HepG2 (cell line): ENCODE measurements around the gene GATAD2B. TPM values are rescaled to one million over a fixed set of nuclear protein-coding genes. Genes with fewer than 3 reads are reported as not detected.

Experiments
- ATAC-seq: fragments of 200-7000 bp; cut with Tn5 transposase; 3 replicates; pipeline ENCODE4 v1.9.1; 2020; ENCODE audit warnings: mild to moderate bottlenecking, moderate library complexity
- BruUV-seq: library from RNA; stranded (reverse); fragments of 400-500 nt; replicated peaks from 2 replicates; lab custom pipeline; 2021; lab: Mats Ljungman, UMichigan
- CTCF ChIA-PET: fragments of 300-600 bp; formaldehyde crosslinking; extraction: SDS; loops from one replicate; lab custom pipeline; 2021; ENCODE audit warnings: low total read pairs, inconsistent platforms, low intra/inter-chr PET ratio; lab: Yijun Ruan, JAX
- POLR2A ChIA-PET: fragments of 350-600 bp; sonication (Branson Sonifier 250); formaldehyde crosslinking; loops from one replicate; lab custom pipeline; 2020; ENCODE audit warnings: antibody characterized with exemption, inconsistent platforms; lab: Yijun Ruan, JAX
- DNase-seq: peaks from one replicate; pipeline ENCODE4 v3.0.0-alpha.2; 2015; ENCODE audit warnings: low spot score
- FAIRE-seq: peaks from 3 replicates; lab custom pipeline; 2011; peaks lifted over from hg19 to GRCh38; lab: Jason Lieb, UNC
- H2AFZ ChIP-seq: one replicate; pipeline ENCODE4 v1.6.1; 2011; ENCODE audit warnings: low read length, inconsistent platforms
- H3K27ac ChIP-seq: fragments of 300-600 bp; 3 replicates; pipeline ENCODE4 v1.8.0; 2011; ENCODE audit warnings: mixed run types, mild to moderate bottlenecking, mixed read lengths, low read length, inconsistent platforms; ENCODE audit not compliant: insufficient read depth; ENCODE audit errors: extremely low read length
- H3K27me3 ChIP-seq, 2 experiments: fragments of 200-600 bp in 1 of 2; 2 replicates in 1 of 2; 3 replicates in 1 of 2; pipeline versions ENCODE4 v1.6.0 to v1.8.0; 2011; ENCODE audit warnings: low read length in 2 of 2, mild to moderate bottlenecking in 2 of 2, moderate library complexity in 2 of 2, inconsistent platforms in 1 of 2; ENCODE audit not compliant: insufficient read depth in 2 of 2, control insufficient read depth in 1 of 2
- H3K36me3 ChIP-seq, 2 experiments: fragments of 200-600 bp in 1 of 2; replicated peaks in 1 of 2; 2 replicates in 1 of 2; 3 replicates in 1 of 2; pipeline versions ENCODE4 v1.5.1 to v1.8.0; 2011; ENCODE audit warnings: low read length in 2 of 2, inconsistent platforms in 1 of 2; ENCODE audit not compliant: insufficient read depth in 2 of 2, control insufficient read depth in 1 of 2
- H3K4me1 ChIP-seq: 2 replicates; pipeline ENCODE4 v1.5.1; 2012; ENCODE audit warnings: low read length, inconsistent platforms; ENCODE audit not compliant: insufficient read depth
- H3K4me2 ChIP-seq: 2 replicates; pipeline ENCODE4 v1.6.0; 2011; ENCODE audit warnings: low read depth, low read length, inconsistent platforms
- H3K4me3 ChIP-seq, 3 experiments: fragments of 200-600 bp in 1 of 3; sonication (generic), shearing (Covaris generic) in 1 of 3; replicated peaks in 1 of 3; 2 replicates each; pipeline ENCODE4 v1.5.1; 2011 to 2016; ENCODE audit warnings: low read length in 3 of 3, inconsistent platforms in 2 of 3, low read depth in 2 of 3, mild to moderate bottlenecking in 2 of 3, control low read depth in 1 of 3, mixed read lengths in 1 of 3; ENCODE audit not compliant: insufficient read depth in 1 of 3
- H3K79me2 ChIP-seq: one replicate; pipeline ENCODE4 v1.6.1; 2011; ENCODE audit warnings: low read length, inconsistent platforms; ENCODE audit not compliant: insufficient read depth
- H3K9ac ChIP-seq: 2 replicates; pipeline ENCODE4 v1.6.0; 2011; ENCODE audit warnings: mild to moderate bottlenecking, low read depth, low read length, inconsistent platforms; ENCODE audit not compliant: insufficient read depth
- H3K9me3 ChIP-seq: 2 replicates; pipeline ENCODE4 v1.5.1; 2012; ENCODE audit warnings: mild to moderate bottlenecking, low read length
- H4K20me1 ChIP-seq: 2 replicates; pipeline ENCODE4 v1.6.0; 2011; ENCODE audit warnings: inconsistent platforms, mild to moderate bottlenecking, low read length, moderate library complexity; ENCODE audit not compliant: insufficient read depth
- ADNP ChIP-seq: sonication (generic); formaldehyde crosslinking; IDR thresholded peaks from 2 replicates; pipeline ENCODE4 v1.4.0; 2020; ENCODE audit warnings: missing genetic modification reagents
- CENPT ChIP-seq: sonication (generic); formaldehyde crosslinking; IDR thresholded peaks from 2 replicates; pipeline ENCODE4 v1.8.0; 2022; ENCODE audit warnings: low read depth, mild to moderate bottlenecking, moderate library complexity, missing genetic modification reagents
- GTF2F1 ChIP-seq: fragments of 150-350 bp; IDR thresholded peaks from 2 replicates; pipeline ENCODE4 v1.6.1; 2014; ENCODE audit warnings: low read length
- MAZ ChIP-seq, 2 experiments: sonication (generic) in 1 of 2; formaldehyde crosslinking in 1 of 2; IDR thresholded peaks; 2 replicates each; pipeline versions ENCODE4 v1.5.0 to v1.6.1; 2012 to 2020; ENCODE audit warnings: low read depth in 2 of 2, mild to moderate bottlenecking in 2 of 2, borderline replicate concordance in 1 of 2, improper control_type of control experiment in 1 of 2, low read length in 1 of 2, missing genetic modification reagents in 1 of 2, moderate library complexity in 1 of 2
- SALL1 ChIP-seq: sonication (generic); formaldehyde crosslinking; IDR thresholded peaks from 2 replicates; pipeline ENCODE4 v1.8.0; 2022; ENCODE audit warnings: mild to moderate bottlenecking, missing genetic modification reagents
- ZNF24 ChIP-seq: fragments of 450-650 bp; IDR thresholded peaks from 2 replicates; pipeline ENCODE4 v1.6.1; 2017; ENCODE audit warnings: antibody characterized with exemption, mild to moderate bottlenecking
- ZNF451 ChIP-seq: sonication (generic); formaldehyde crosslinking; IDR thresholded peaks from 2 replicates; pipeline ENCODE4 v1.5.0; 2020; ENCODE audit warnings: mild to moderate bottlenecking, missing genetic modification reagents
- ZNF501 ChIP-seq: sonication (generic); formaldehyde crosslinking; IDR thresholded peaks from 2 replicates; pipeline ENCODE4 v1.5.1; 2020; ENCODE audit warnings: mild to moderate bottlenecking, moderate library complexity, missing genetic modification reagents
- ZNF605 ChIP-seq: sonication (generic); formaldehyde crosslinking; IDR thresholded peaks from 2 replicates; pipeline ENCODE4 v1.8.0; 2022; ENCODE audit warnings: mild to moderate bottlenecking, missing genetic modification reagents
- WGBS: methylation state at CpG from one replicate; pipeline ENCODE4 v1.1.6; 2017; ENCODE audit warnings: low lambda C conversion rate; 5-methylcytosine and 5-hydroxymethylcytosine counted together
- in situ Hi-C: cut with HindIII; loops from 2 replicates; pipeline ENCODE4 v1.10.0; 2017; ENCODE audit warnings: low pct_unique_long_range_greater_than_20kb; ENCODE audit not compliant: extremely low pct_ligation_motif_present
- intact Hi-C: fragments of 100-400 bp; cut with micrococcal nuclease; formaldehyde crosslinking; loops from one replicate; pipeline ENCODE4 v1.10.0; 2022; ENCODE audit not compliant: unreplicated experiment
- polyA plus RNA-seq, 8 experiments: library from polyadenylated mRNA; depleted of rRNA in 3 of 8; stranded (reverse) in 7 of 8; unstranded in 1 of 8; fragments of >200 nt; fragmentation: Illumina TruSeq in 4 of 8; extraction: Trizol in 4 of 8; gene quantifications; 2 replicates each; pipeline versions ENCODE4 v1.2.1 to v1.2.3, GENCODE V29; 2011 to 2016; ENCODE audit warnings: low read depth in 4 of 8, missing spikeins in 1 of 8, mixed read lengths in 1 of 8; ENCODE audit not compliant: insufficient read depth in 1 of 8
- total RNA-seq, 5 experiments: library from RNA; depleted of rRNA; stranded (reverse); fragments of >200 nt; fragmentation: Illumina TruSeq; extraction: Trizol; gene quantifications; 2 replicates each; pipeline ENCODE4 v1.2.3, GENCODE V29; 2016; ENCODE audit warnings: low read depth in 1 of 5
- TF ChIP-seq, protein P1 (sequence below): sonication (generic); formaldehyde crosslinking; conservative IDR thresholded peaks from 2 replicates; pipeline ENCODE4 v1.5.0; 2020; ENCODE audit warnings: missing genetic modification reagents
- TF ChIP-seq, protein P2 (sequence below): sonication (generic); formaldehyde crosslinking; IDR thresholded peaks from 2 replicates; pipeline ENCODE4 v1.4.0; 2020; ENCODE audit warnings: missing genetic modification reagents

Gene GATAD2B
- total and polyA plus RNA-seq, 2 of the 13 experiments (the other 11 are each of a cell fraction or from before 2014, with no cell fraction given) = 3.2 to 5.2 TPM

DNA sequence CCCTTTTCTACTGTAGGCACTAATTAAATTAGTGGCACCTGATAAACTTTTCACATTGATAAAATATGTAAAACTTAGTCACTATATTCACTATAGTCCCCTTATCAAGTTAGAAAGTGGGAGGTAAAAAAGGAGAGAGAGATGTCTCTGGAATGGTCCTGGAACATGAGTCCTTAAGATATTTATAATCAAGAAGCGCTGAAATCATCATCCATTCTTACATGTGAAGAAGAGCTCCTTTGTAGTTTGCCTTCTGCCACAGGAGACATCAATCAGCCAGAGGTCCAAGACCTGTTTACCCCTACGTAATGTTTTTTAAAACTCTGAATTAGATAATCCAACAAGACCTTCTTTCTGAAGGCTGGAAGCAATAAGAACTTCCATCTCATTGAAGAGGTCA, 65.3 kb downstream of the GATAD2B start:
- ChIA-PET CTCF (no interaction called here), POLR2A (no interaction called here)
- no TSS peak for BruUV-seq
- Histone ChIP-seq H3K4me3 (no peak overlapping the region), H3K9me3 (no peaks in the 10 kb centered on the region), H3K79me2 (peaks cover 10% of the 10 kb centered on the region), H3K9ac (no peak overlapping the region), H3K27me3 (no peaks in the 10 kb centered on the region), H3K4me1 (peaks cover 12% of the 10 kb centered on the region), H3K36me3 (peaks cover 0 to 3% of the 10 kb centered on the region in 2 experiments; a peak in 1 of 5 replicates), H3K27ac (no peak overlapping the region), H2AFZ (no peak overlapping the region), H4K20me1 (peaks cover 5% of the 10 kb centered on the region), H3K4me2 (no peak overlapping the region)
- TF ChIP-seq MAZ (IDR thresholded peaks at IDR 0.05; ENCODE audit: borderline replicate concordance, low read depth, low read length) = no peak
- no peak for TF ChIP-seq MAZ (CRISPR knock-in tag; IDR thresholded peaks at IDR 0.05; ENCODE audit: low read depth)
- TF ChIP-seq ADNP (CRISPR knock-in tag) = no peak
- no peak for TF ChIP-seq GTF2F1
- TF ChIP-seq ZNF451 (CRISPR knock-in tag) = no peak
- no peak for TF ChIP-seq ZNF605 (CRISPR knock-in tag)
- no peak for TF ChIP-seq ZNF501 (CRISPR knock-in tag)
- TF ChIP-seq, protein P1, sequence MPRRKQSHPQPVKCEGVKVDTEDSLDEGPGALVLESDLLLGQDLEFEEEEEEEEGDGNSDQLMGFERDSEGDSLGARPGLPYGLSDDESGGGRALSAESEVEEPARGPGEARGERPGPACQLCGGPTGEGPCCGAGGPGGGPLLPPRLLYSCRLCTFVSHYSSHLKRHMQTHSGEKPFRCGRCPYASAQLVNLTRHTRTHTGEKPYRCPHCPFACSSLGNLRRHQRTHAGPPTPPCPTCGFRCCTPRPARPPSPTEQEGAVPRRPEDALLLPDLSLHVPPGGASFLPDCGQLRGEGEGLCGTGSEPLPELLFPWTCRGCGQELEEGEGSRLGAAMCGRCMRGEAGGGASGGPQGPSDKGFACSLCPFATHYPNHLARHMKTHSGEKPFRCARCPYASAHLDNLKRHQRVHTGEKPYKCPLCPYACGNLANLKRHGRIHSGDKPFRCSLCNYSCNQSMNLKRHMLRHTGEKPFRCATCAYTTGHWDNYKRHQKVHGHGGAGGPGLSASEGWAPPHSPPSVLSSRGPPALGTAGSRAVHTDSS (CRISPR knock-in tag) = no peak
- FAIRE-seq (no peak), ATAC-seq (no peak), DNase-seq (no peak)
- intact Hi-C loops = no loop called here
- in situ Hi-C loops = no loop called here
- WGBS = 98% methylated on average over 2 of the region's 2 CpGs

DNA sequence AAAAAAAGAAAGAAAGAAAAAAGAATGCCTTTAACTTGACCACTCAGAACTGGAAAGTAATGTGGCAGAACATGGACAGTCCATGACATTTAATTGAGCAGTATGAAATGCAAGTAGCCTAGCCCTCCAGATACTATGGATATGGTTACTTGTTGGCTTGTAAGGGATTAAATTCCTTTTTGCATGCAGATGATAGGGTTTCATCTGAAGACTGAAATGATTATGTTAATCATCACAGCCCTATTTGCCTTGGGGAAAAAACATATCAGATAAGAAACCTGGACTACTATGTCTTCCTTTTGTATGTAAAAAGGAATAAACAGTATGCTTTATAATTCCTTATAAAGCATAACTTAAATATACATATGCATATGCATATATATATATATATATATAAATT, 66.0 kb downstream of the GATAD2B start:
- BruUV-seq = no TSS peak
- Histone ChIP-seq H3K4me3 (no peak overlapping the region), H3K9me3 (no peaks in the 10 kb centered on the region), H3K9ac (no peak overlapping the region), H3K27ac (no peak overlapping the region), H3K4me2 (no peak overlapping the region), H3K36me3 (peaks cover 1 to 9% of the 10 kb centered on the region in 2 experiments; a peak in 1 of 5 replicates), H3K27me3 (no peaks in the 10 kb centered on the region), H2AFZ (no peak overlapping the region), H3K4me1 (peaks cover 12% of the 10 kb centered on the region), H3K79me2 (peaks cover 10% of the 10 kb centered on the region), H4K20me1 (peaks cover 5% of the 10 kb centered on the region)
- in situ Hi-C loops = no loop called here
- ATAC-seq = no peak
- no peak for DNase-seq
- no peak for FAIRE-seq
- intact Hi-C loops = no loop called here
- POLR2A ChIA-PET = no interaction called here
- CTCF ChIA-PET = no interaction called here
- TF ChIP-seq CENPT (CRISPR knock-in tag) (no peak), ZNF24 (no peak), SALL1 (CRISPR knock-in tag) (no peak)
- TF ChIP-seq, protein P2, sequence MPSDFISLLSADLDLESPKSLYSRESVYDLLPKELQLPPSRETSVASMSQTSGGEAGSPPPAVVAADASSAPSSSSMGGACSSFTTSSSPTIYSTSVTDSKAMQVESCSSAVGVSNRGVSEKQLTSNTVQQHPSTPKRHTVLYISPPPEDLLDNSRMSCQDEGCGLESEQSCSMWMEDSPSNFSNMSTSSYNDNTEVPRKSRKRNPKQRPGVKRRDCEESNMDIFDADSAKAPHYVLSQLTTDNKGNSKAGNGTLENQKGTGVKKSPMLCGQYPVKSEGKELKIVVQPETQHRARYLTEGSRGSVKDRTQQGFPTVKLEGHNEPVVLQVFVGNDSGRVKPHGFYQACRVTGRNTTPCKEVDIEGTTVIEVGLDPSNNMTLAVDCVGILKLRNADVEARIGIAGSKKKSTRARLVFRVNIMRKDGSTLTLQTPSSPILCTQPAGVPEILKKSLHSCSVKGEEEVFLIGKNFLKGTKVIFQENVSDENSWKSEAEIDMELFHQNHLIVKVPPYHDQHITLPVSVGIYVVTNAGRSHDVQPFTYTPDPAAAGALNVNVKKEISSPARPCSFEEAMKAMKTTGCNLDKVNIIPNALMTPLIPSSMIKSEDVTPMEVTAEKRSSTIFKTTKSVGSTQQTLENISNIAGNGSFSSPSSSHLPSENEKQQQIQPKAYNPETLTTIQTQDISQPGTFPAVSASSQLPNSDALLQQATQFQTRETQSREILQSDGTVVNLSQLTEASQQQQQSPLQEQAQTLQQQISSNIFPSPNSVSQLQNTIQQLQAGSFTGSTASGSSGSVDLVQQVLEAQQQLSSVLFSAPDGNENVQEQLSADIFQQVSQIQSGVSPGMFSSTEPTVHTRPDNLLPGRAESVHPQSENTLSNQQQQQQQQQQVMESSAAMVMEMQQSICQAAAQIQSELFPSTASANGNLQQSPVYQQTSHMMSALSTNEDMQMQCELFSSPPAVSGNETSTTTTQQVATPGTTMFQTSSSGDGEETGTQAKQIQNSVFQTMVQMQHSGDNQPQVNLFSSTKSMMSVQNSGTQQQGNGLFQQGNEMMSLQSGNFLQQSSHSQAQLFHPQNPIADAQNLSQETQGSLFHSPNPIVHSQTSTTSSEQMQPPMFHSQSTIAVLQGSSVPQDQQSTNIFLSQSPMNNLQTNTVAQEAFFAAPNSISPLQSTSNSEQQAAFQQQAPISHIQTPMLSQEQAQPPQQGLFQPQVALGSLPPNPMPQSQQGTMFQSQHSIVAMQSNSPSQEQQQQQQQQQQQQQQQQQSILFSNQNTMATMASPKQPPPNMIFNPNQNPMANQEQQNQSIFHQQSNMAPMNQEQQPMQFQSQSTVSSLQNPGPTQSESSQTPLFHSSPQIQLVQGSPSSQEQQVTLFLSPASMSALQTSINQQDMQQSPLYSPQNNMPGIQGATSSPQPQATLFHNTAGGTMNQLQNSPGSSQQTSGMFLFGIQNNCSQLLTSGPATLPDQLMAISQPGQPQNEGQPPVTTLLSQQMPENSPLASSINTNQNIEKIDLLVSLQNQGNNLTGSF (CRISPR knock-in tag) = no peak
